OCI-LY3 (cell line): ENCODE measurements around the gene TOPORS.

Source experiments
- H2AFZ ChIP-seq: fragments of 200-600, 300-600 bp; shearing (Covaris generic); 2 replicates; pipeline ENCODE4 v1.6.0; 2014; ENCODE audit warnings: antibody characterized with exemption, low read depth, low read length
- H3K27ac ChIP-seq: fragments of 200-600, 300-600 bp; sonication (generic); 2 replicates; pipeline ENCODE4 v1.5.1; 2014; ENCODE audit warnings: mild to moderate bottlenecking, low read length, moderate library complexity, mixed read lengths
- H3K27me3 ChIP-seq: fragments of 200-600, 300-600 bp; sonication (generic); 2 replicates; pipeline ENCODE4 v1.6.1; 2014; ENCODE audit warnings: low read depth, low read length, mixed read lengths
- H3K36me3 ChIP-seq: fragments of 200-600, 300-600 bp; sonication (generic); replicated peaks from 2 replicates; pipeline ENCODE3; 2014; ENCODE audit warnings: low read depth, low read length, mixed read lengths
- H3K4me1 ChIP-seq: fragments of 300-600, 200-600 bp; sonication (generic); 2 replicates; pipeline ENCODE4 v1.6.1; 2014; ENCODE audit warnings: low read length, mixed read lengths
- H3K4me2 ChIP-seq: fragments of 200-600, 300-600 bp; sonication (generic); 2 replicates; pipeline ENCODE4 v1.6.1; 2014; ENCODE audit warnings: low read length, mixed read lengths
- H3K4me3 ChIP-seq: fragments of 300-600, 200-600 bp; sonication (generic); 2 replicates; pipeline ENCODE4 v1.5.1; 2014; ENCODE audit warnings: antibody characterized with exemption, mild to moderate bottlenecking, low read length, moderate library complexity
- H3K79me2 ChIP-seq: fragments of 300-600, 200-600 bp; shearing (Covaris generic); 2 replicates; pipeline ENCODE4 v1.6.1; 2014; ENCODE audit warnings: mild to moderate bottlenecking, low read length, mixed read lengths
- H3K9ac ChIP-seq: fragments of 300-600, 200-600 bp; shearing (Covaris generic); 2 replicates; pipeline ENCODE4 v1.6.0; 2014; ENCODE audit warnings: mild to moderate bottlenecking, low read length, moderate library complexity
- H3K9me3 ChIP-seq: fragments of 200-600, 300-600 bp; shearing (Covaris generic); 2 replicates; pipeline ENCODE4 v1.6.1; 2014; ENCODE audit warnings: low read length, mixed read lengths; ENCODE audit not compliant: insufficient read depth
- H4K20me1 ChIP-seq: fragments of 200-600, 300-600 bp; sonication (generic); 2 replicates; pipeline ENCODE4 v1.6.1; 2016; ENCODE audit warnings: low read length, mixed read lengths; ENCODE audit not compliant: insufficient read depth
- CTCF ChIP-seq: fragments of 200-600, 300-600 bp; sonication (generic); IDR thresholded peaks from 2 replicates; pipeline ENCODE4 v1.5.1; 2014; ENCODE audit warnings: antibody characterized with exemption, low read length, low read depth
- EZH2phosphoT487 ChIP-seq: fragments of 200-600 bp; shearing (Covaris generic); IDR thresholded peaks from 2 replicates; pipeline ENCODE4 v1.6.1; 2018; ENCODE audit warnings: antibody characterized with exemption, mixed run types, low read depth

Gene TOPORS

GRCh38 chr9:32565967-32566366 is 13.6 kb upstream of the TOPORS start:
- TF ChIP-seq CTCF (no peak), EZH2phosphoT487 (no peak)
- H3K27me3 ChIP-seq = no peaks in the 10 kb centered on the region
- H3K9me3 ChIP-seq = no peaks in the 10 kb centered on the region
- H3K4me2 ChIP-seq = no peak overlapping the region
- peaks cover 2% of the 10 kb centered on the region; the same call in 1 of the 2 replicates for H3K4me1 ChIP-seq
- peaks cover 32% of the 10 kb centered on the region for H3K79me2 ChIP-seq
- H2AFZ ChIP-seq = no peak overlapping the region
- H3K4me3 ChIP-seq = no peak overlapping the region
- no peak overlapping the region for H3K27ac ChIP-seq
- peaks cover 23% of the 10 kb centered on the region for H3K36me3 ChIP-seq
- H4K20me1 ChIP-seq = 0 out of 2 replicates have a peak, but pooled peaks cover 5% of the 10 kb centered on the region
- no peak overlapping the region for H3K9ac ChIP-seq

DNA sequence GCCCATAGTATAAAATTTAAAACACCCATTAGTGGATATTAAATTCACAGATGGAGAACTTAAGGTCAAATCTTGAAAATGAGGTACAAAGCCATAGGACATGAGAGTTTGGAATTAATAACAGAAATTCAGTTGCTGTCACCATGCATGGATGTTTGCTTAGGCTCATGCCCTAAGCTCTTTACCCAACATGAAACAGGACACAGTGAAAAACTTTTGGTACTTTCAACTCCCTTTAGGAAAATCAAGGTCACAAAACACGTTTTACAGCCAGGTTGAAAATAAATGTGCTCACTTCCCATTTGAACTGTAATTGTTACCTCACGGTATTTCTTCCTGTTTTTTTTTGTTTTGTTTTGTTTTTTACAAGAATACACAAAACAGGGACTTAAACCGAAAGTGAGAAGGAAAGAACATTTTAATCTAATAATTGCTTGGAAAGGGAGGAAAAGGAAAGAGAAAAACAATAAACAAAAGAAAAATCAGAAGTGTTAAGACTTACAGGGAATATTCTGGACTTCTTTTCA is 6.1 kb upstream of the TOPORS start:
- no peak overlapping the region for H3K4me2 ChIP-seq
- H3K27ac ChIP-seq = no peak overlapping the region
- peaks cover 9% of the 10 kb centered on the region for H3K79me2 ChIP-seq
- TF ChIP-seq EZH2phosphoT487 (no peak), CTCF (no peak)
- H3K4me1 ChIP-seq = peaks cover 4% of the 10 kb centered on the region; the same call in 1 of the 2 replicates
- H3K36me3 ChIP-seq = peaks cover 5% of the 10 kb centered on the region
- no peak overlapping the region for H3K9ac ChIP-seq
- H3K27me3 ChIP-seq = no peaks in the 10 kb centered on the region
- no peak overlapping the region for H2AFZ ChIP-seq
- H3K4me3 ChIP-seq = no peak overlapping the region
- 0 out of 2 replicates have a peak, but pooled peaks cover 5% of the 10 kb centered on the region for H4K20me1 ChIP-seq
- H3K9me3 ChIP-seq = no peaks in the 10 kb centered on the region

- TF ChIP-seq EZH2phosphoT487 (no peak), CTCF (no peak)
- Histone ChIP-seq H3K79me2 (peaks cover 35% of the 10 kb centered on the region), H3K27me3 (no peaks in the 10 kb centered on the region), H4K20me1 (peaks cover 3% of the 10 kb centered on the region; the same call in 1 of the 2 replicates), H3K4me3 (no peak overlapping the region), H2AFZ (no peak overlapping the region), H3K9me3 (no peaks in the 10 kb centered on the region), H3K27ac (no peak overlapping the region), H3K9ac (no peak overlapping the region), H3K4me1 (peaks cover 8% of the 10 kb centered on the region), H3K4me2 (no peak overlapping the region), H3K36me3 (peaks cover 5% of the 10 kb centered on the region)
These were observed 2.2 kb upstream of the TOPORS start for GRCh38 chr9:32554591-32554990.

DNA sequence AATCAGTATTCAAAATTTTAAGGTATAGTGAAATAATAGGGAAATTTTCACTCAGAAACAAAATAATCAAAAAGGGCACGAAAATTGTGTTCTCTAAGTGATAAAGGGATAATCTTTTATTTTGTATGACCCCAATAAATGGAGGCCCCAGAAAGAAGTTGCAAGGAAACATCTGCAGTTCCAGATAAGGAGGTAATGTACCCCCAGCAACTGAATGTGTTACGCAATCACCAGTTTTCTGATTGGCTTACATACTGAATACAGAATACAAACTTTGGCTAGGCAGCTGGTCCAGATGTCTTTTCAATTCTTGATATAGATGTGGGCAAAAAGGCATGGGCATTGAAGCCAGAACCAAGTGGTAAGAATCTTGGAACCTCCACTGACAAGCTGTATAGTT is 1.7 kb upstream of the TOPORS start:
- no peak overlapping the region for H3K9ac ChIP-seq

More for the DNA sequence above, 1.7 kb upstream of the TOPORS start:
- Histone ChIP-seq H3K27me3 (no peaks in the 10 kb centered on the region), H4K20me1 (peaks cover 3% of the 10 kb centered on the region; the same call in 1 of the 2 replicates), H2AFZ (no peak overlapping the region), H3K4me3 (no peak overlapping the region), H3K36me3 (peaks cover 5% of the 10 kb centered on the region), H3K27ac (no peak overlapping the region), H3K79me2 (peaks cover 40% of the 10 kb centered on the region), H3K9me3 (no peaks in the 10 kb centered on the region), H3K4me2 (no peak overlapping the region), H3K4me1 (peaks cover 8% of the 10 kb centered on the region)
- TF ChIP-seq CTCF (no peak), EZH2phosphoT487 (no peak)
